NCI-H510A treated with DMSO at 0.1 percent for 48 hours (cell line): ENCODE measurements around the gene WWTR1.
A peak's percentile ranks its signal among the peaks of the same experiment; 100 is the strongest.

ENCODE experiments used
- DNase-seq: peaks from one replicate; lab custom pipeline; 2025; lab: John Stamatoyannopoulos, UW

The WWTR1 gene

GRCh38 chr3:149657926-149658743 is at the start of gene WWTR1:
TSS of gene WWTR1 (minus strand) at chr3:149658025. CDS start at chr3:149657306, 719 bp downstream.
- peak; percentile 69 for DNase-seq

- no peak for DNase-seq
Measured at GRCh38 chr3:149706905-149707304, 49.1 kb upstream of the WWTR1 start.

GRCh38 chr3:149705416-149705815 is 47.6 kb upstream of the WWTR1 start:
- DNase-seq = no peak

GRCh38 chr3:149703466-149703865 is 45.6 kb upstream of the WWTR1 start:
- no peak for DNase-seq

GRCh38 chr3:149702691-149703441 is 45.0 kb upstream of the WWTR1 start:
- no peak for DNase-seq

GRCh38 chr3:149701977-149702350 is 44.1 kb upstream of the WWTR1 start:
- no peak for DNase-seq

GRCh38 chr3:149701206-149701976 is 43.6 kb upstream of the WWTR1 start:
- DNase-seq = no peak

- DNase-seq = peak; percentile 44
Measured at GRCh38 chr3:149688122-149688757, 30.4 kb upstream of the WWTR1 start.

GRCh38 chr3:149686996-149687395 is 29.2 kb upstream of the WWTR1 start:
- DNase-seq = no peak

- DNase-seq = no peak
Measured at GRCh38 chr3:149678351-149678950, 20.6 kb upstream of the WWTR1 start.

- no peak for DNase-seq
Measured at GRCh38 chr3:149673393-149673792, 15.6 kb upstream of the WWTR1 start.

GRCh38 chr3:149670742-149671492 is 13.1 kb upstream of the WWTR1 start:
- no peak for DNase-seq

- DNase-seq = no peak
Measured at GRCh38 chr3:149667576-149667975, 9.8 kb upstream of the WWTR1 start.

GRCh38 chr3:149663966-149664365 is 6.1 kb upstream of the WWTR1 start:
- DNase-seq = no peak

- DNase-seq = no peak
Measured at GRCh38 chr3:149662240-149662887, 4.5 kb upstream of the WWTR1 start.

GRCh38 chr3:149660462-149660861 is 2.6 kb upstream of the WWTR1 start:
- DNase-seq = no peak

GRCh38 chr3:149658744-149659497 is 1.1 kb upstream of the WWTR1 start:
- no peak for DNase-seq

- no peak for DNase-seq
Measured at GRCh38 chr3:149657321-149657925, 402 bp downstream of the WWTR1 start.
